Measurements from ENCODE around the gene PLPPR1.

GRCh38 chr9:101025940-101026339, 2.6 kb upstream of the PLPPR1 start:
- no peak for TF ChIP-seq CTCF (IDR thresholded peaks at IDR 0.05; ENCODE audit: insufficient read depth, low read length, poor library complexity, severe bottlenecking)
- TF ChIP-seq EZH2phosphoT487 (conservative IDR thresholded peaks at IDR 0.05; ENCODE audit: low read length), result no peak

All from SU-DHL-6 (cell line).